HEK293 (cell line): Measurements from ENCODE around the gene PROM2.

Experiments used
- CTCF ChIP-seq: fragments of 450-650 bp; formaldehyde crosslinking; IDR thresholded peaks from 2 replicates; pipeline ENCODE4 v1.5.1; 2016; ENCODE audit warnings: missing biosample characterization, missing genetic modification characterization
- ZBTB26 ChIP-seq: fragments of 450-650 bp; formaldehyde crosslinking; optimal IDR thresholded peaks from 2 replicates; pipeline ENCODE3; 2016; ENCODE audit warnings: missing biosample characterization, mild to moderate bottlenecking, missing genetic modification characterization
- ZNF121 ChIP-seq: fragments of 450-650 bp; formaldehyde crosslinking; IDR thresholded peaks from 2 replicates; pipeline ENCODE4 v1.5.1; 2016; ENCODE audit warnings: missing biosample characterization, missing genetic modification characterization
- ZNF132 ChIP-seq: fragments of 450-650 bp; formaldehyde crosslinking; IDR thresholded peaks from 2 replicates; pipeline ENCODE4 v1.5.1; 2017; ENCODE audit warnings: missing biosample characterization, missing genetic modification characterization, borderline replicate concordance
- ZNF146 ChIP-seq: fragments of 450-650 bp; formaldehyde crosslinking; IDR thresholded peaks from 2 replicates; pipeline ENCODE4 v1.5.1; 2016; ENCODE audit warnings: missing biosample characterization, missing genetic modification characterization
- ZNF514 ChIP-seq: fragments of 450-650 bp; formaldehyde crosslinking; IDR thresholded peaks from 2 replicates; pipeline ENCODE4 v1.5.1; 2016; ENCODE audit warnings: missing biosample characterization, missing genetic modification characterization
- ZNF548 ChIP-seq: fragments of 450-650 bp; formaldehyde crosslinking; IDR thresholded peaks from 2 replicates; pipeline ENCODE4 v1.5.1; 2016; ENCODE audit warnings: missing biosample characterization, missing genetic modification characterization
- ZNF561 ChIP-seq: fragments of 450-650 bp; IDR thresholded peaks from 2 replicates; pipeline ENCODE4 v1.5.1; 2018; ENCODE audit warnings: missing biosample characterization, missing genetic modification characterization, borderline replicate concordance

DNA sequence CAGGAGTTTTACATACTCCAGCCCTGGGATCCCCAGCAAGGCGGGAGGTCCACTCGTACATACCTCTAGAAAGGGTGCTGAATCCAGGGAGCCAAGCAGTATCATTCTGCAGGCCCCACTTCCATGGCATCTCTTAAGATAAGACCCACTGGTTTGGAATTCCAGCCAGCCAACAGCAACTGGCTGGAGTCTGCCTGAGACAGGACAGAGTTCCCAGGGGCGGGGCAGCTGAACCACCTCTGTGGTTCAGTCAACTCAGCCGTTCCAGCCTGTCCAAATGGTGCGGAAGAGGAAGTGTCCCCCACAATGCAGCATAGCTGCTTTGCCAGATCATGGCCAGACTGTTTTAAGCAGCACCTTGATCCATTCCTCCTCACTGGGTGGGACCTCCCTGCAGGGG, 33.7 kb upstream of the PROM2 start:
- TF ChIP-seq ZNF548 (no peak), CTCF (tag by site-specific recombination) (no peak), ZNF146 (tag by site-specific recombination) (no peak), ZNF514 (no peak), ZBTB26 (tag by site-specific recombination) (no peak), ZNF121 (tag by site-specific recombination) (no peak), ZNF132 (no peak), ZNF561 (tag by site-specific recombination) (no peak)
